Astrocyte of the hippocampus (primary cell): ENCODE measurements around the gene PPL.
"Not testable (repeated sequence)": the region's sequence is repeated elsewhere in the genome, so short reads cannot be mapped to it uniquely, and the experiment has no call there.

ENCODE experiments used
- DNase-seq: peaks from one replicate; pipeline ENCODE4 v3.0.0; 2011; ENCODE audit warnings: low read depth, low spot score

The PPL gene

GRCh38 chr16:4936991-4937781 lies at the start of gene PPL:
Gene PPL (minus strand): TSS chr16:4937148. CDS start chr16:4937045, 103 bp downstream.
- DNase-seq, result peak; percentile 69

- DNase-seq, result no peak
These were observed 47.4 kb upstream of the PPL start for GRCh38 chr16:4984174-4984990.

DNA sequence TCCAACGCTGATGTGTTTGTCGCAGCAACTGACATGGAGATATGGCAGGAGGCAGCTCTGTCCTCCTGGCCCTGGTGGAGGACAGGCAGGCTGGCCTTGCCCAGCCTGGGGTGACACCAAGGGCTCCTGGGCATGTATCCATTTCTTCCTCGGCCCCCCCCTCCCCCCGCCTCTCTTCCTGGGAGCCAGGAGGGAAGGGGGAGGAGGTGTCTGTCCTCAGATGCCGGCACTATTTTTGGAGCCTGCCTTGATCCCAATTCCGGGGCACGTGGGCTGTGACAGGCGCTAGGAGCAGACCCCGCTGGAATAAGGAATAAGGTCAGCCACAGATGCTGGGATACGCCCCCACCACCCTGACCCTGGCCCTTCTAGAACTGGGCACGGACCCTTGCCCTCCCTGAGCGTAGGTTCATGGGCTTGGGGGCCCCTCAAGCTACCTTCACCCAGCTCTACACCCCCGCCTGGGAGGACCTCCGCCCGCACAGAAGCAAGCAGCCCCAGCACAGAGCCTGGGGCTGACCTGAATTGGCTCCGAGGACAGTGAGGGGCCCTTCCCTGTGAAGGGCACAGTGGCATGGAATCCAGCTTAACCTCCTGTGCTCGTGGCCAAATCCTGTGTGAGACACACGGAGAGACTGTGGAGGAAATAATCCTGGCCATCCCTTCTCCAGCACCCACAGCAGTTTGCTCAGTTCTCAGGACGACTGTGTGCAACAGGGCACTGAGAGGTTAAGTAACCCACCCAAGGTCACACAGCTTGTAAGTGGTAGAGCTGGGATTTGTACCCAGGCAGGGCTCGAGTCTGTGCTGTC lies 45.3 kb upstream of the PPL start:
- DNase-seq, result no peak

DNA sequence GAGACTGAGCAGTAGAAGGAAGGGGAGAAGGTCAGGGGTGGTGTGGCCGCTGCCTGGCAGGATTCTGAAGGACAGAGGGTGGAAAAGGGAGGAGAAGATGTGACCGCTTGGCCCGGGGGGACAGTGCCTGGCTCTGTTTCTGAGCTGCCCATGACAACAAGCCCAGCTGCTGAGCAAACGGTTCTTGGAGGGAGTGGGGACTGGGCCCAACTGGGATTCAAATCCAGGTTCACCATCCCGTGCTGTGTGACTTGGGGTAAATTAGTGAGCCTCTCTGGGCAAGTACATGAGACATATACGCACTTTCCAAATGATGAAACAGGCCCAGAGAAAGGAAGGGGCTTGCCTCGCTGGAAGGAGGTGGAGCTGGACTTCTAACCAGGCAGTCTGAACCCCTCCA lies 44.5 kb upstream of the PPL start:
- DNase-seq, result no peak

DNA sequence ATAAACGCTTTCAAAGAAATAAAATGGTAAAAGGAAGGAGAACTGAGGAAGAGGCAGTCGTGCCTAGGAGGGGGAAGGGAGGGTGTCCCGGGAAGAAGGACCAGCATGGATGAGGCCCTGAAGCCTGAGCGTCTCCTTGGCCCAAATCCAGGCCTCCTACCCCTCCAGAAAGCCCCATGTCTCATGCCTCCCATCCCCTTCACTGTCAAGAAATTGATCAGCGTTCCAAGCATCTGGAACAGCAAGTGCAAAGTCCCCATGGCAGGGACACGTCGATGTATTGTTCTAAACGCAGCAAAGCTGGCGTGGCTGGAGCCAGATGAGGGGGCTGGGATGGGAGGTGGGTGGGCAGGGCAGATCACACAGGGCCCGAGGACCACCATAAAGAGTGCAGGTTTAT lies 43.7 kb upstream of the PPL start:
- DNase-seq, result no peak

- DNase-seq, result no peak
These were observed 43.0 kb upstream of the PPL start for GRCh38 chr16:4979736-4980660.

- DNase-seq, result no peak
These were observed 42.2 kb upstream of the PPL start for GRCh38 chr16:4979164-4979563.

- DNase-seq, result no peak
These were observed 39.7 kb upstream of the PPL start for GRCh38 chr16:4976611-4977145.

DNA sequence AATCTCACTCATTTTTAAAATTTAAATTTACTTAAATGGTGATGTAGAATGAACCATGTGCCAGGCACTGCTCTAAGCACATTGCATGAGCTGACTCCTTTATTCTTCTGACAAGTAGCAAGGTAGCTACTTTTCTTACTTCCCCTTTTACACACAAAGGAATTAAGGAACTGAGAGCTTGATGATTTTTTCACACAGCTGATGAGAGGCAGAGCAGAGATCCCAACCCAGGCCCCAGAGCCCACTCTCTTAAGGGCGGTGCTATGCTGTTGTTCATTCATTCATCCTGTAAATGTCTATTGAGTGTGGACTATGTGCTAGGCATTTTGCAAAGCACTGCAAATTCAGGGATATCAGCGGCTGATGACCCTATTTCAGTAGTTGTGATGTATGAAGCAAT lies 39.1 kb upstream of the PPL start:
- no peak for DNase-seq

DNA sequence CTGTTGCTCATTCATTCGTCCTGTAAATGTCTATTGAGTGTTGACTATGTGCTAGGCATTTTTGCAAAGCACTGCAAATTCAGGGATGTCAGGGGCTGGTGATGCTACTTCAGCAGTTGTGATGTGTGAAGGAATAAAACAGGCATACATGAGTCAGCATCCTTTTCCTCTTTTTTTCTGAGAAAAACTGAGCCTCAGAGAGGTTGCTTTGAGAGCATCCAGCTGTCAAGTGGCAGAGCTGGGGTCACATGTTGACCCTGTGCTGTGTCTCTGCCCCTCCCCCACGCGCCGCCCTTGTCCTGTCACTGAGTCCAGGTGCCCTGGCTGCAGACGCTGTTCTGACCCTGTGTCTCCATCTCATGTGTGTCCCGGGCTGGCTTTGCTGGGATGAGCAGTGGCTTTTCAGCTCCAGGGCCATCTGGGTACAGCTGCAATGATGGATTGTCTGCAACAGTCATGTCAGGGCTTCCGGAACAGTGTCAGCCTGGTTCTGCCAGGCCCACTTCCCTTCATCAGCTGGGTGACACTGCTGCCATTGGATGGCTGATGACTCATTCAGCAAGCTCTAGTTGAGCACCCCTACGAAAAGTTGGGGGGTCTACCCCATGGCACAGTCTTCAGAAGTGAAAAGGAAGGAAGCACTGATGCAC lies 36.1 kb upstream of the PPL start:
- no peak for DNase-seq

DNA sequence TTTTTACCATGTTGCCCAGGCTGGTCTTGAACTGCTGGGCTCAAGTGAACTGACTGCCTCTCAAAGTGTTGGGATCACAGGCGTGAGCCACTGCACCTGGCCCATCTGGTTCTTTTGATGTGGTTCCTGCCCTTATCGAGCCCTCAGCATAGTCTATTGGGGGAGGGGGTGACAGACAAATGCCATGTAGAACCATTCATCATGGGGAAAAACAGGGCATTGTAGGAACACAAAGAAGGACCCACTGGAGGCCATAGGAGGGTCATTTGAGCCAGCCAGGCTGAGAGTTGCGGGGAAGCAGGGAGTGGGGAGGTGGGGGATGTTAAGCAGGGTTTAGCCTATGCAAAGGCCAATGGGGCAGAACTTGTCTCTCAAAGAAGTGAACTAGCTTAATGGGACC lies 33.1 kb upstream of the PPL start:
- no peak for DNase-seq

- DNase-seq, result peak; percentile 34
These were observed 32.0 kb upstream of the PPL start for GRCh38 chr16:4968879-4969483.

- not testable (repeated sequence) for DNase-seq
These were observed 31.3 kb upstream of the PPL start for GRCh38 chr16:4968278-4968677.

- DNase-seq, result no peak
These were observed 29.9 kb upstream of the PPL start for GRCh38 chr16:4966736-4967453.

DNA sequence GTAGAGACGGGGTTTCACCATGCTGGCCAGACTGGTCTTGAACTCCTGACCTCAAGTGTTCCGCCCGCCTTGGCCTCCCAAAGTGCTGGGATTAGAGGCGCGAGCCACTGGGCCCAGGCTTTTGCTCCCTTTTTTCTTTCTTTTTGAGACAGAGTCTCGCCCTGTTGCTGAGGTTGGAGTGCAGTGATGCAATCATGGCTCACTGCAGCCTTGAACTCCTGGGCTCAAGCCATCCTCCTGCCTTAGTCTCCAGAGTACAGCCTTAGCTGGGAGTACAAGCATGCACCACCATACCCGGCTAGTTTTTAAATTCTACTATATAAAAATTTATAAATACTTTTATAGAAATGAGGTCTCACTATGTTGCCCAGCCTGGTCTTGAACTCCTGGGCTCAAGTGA lies 26.6 kb upstream of the PPL start:
- not testable (repeated sequence) for DNase-seq

DNA sequence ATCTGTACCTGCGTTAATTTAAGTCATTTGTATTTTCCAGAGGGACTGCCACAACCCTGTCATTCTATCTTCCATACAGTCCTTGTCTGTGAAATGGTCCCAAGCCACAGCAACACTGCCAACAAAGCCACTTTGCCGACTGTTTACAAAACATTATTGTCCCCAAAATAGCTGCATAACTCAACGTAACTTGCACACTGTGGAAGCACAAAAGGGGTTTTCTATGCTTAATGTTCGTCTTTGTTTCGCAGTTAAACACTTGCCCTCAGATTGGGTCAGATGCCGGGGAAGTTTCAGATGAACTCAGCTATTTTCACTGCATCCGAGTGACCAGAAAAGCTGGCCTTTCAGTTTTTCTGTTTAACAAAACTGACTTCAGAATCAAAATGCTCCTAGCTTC lies 25.8 kb upstream of the PPL start:
- DNase-seq, result no peak

DNA sequence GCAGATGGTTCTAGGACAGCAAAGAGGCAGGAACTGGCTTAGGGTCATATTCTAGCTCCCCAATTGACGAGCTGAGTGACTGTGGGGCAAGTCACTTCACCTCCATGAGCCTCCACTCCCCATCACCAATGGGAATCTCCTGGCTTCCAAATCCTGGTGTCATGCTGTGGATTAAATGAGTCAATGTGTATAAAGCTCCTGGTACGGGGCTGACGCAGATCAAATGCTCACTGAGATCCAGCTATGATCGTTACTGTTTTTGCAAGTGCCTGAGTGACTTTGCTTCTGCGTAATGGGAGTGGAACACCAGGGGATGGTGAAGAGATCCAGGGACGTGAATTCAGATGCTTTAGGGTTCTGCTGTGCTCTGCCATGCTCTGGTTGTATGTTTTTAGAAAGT lies 23.6 kb upstream of the PPL start:
- no peak for DNase-seq

DNA sequence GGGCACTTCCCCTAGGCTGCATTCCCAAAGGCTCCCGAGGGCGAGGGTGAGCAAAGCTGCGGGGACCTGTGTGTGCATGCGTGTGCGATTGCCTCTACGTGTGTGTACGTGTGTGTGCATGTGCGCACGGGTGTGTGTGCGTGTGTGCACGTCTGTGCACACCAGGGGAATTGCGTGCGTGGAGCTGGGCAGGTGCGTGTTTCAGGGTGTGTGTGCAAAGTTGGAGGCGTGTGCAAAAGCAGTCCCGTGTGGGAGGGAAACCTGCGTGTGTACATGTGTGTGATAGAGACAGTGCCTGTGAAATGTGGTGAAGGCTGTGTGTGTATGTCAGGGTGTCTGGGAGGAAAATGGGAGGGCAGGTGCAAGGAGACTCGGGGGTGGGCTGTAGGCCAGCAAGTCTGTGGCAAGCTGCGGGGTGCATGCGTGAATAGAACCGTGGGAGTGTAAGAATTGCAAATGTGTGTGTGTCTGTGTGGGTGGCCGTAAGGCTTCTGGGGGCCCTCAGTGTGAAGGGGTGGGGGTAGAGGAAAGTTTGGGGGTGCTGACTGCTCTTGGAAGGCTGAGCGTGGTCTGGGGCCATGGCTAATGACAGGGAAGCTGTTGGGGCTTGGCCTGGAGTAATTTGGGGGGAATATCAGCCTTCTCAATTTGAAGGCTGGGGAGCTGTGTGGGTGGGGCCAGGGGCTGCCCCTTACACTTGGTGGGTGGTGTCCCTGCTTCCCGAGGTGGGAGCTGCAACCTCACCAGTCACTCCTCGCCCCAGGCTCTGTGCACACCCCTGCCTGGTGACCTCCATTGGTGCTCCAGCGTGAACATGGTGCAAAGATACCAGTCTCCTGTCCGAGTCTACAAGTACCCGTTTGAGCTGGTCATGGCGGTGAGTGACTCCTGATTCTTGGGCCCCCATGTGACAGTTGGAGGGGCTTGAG lies 21.8 kb upstream of the PPL start:
- DNase-seq, result no peak
